Large intestine (tissue), 3 donors: ENCODE data around the gene DEGS1. TPM values are rescaled to one million over a fixed set of nuclear protein-coding genes. Genes with fewer than 3 reads are reported as not detected.

Source experiments
- DNase-seq, 2 donors: peaks; one replicate each; pipeline versions ENCODE4 v3.0.0 to v3.0.0-alpha.2; 2013
- H3K27ac ChIP-seq: one replicate; pipeline ENCODE4 v1.5.1; 2013; ENCODE audit warnings: low read length
- H3K27me3 ChIP-seq: 2 replicates; pipeline ENCODE4 v1.6.1; 2013; ENCODE audit warnings: low read length; ENCODE audit not compliant: control insufficient read depth, insufficient read depth
- H3K36me3 ChIP-seq: 2 replicates; pipeline ENCODE4 v1.6.1; 2013; ENCODE audit warnings: low read length; ENCODE audit not compliant: control insufficient read depth, insufficient read depth
- H3K4me1 ChIP-seq: one replicate; pipeline ENCODE4 v1.6.1; 2013; ENCODE audit warnings: low read length; ENCODE audit not compliant: control insufficient read depth, insufficient read depth
- H3K4me3 ChIP-seq: one replicate; pipeline ENCODE4 v1.5.1; 2013; ENCODE audit warnings: low read length
- H3K9me3 ChIP-seq: one replicate; pipeline ENCODE4 v1.6.1; 2013; ENCODE audit warnings: mild to moderate bottlenecking, low read depth, low read length, moderate library complexity; ENCODE audit not compliant: control insufficient read depth
- WGBS: methylation state at CpG from one replicate; pipeline ENCODE4 v1.1.5; 2013; ENCODE audit warnings: low lambda C conversion rate; ENCODE audit not compliant: insufficient coverage; 5-methylcytosine and 5-hydroxymethylcytosine counted together
- polyA plus RNA-seq: library from polyadenylated mRNA; unstranded; fragments of 120-200 nt; gene quantifications from one replicate; pipeline ENCODE4 v1.2.1, GENCODE V29; 2013

The DEGS1 gene
- polyA plus RNA-seq, 1 donor, result 37.6 TPM

- DNase-seq, result no peak
- no peak overlapping the region for H3K4me3 ChIP-seq
- WGBS, result 83% methylated on average over 1 of the region's 6 CpGs
- H3K36me3 ChIP-seq, result peaks cover 29% of the 10 kb centered on the region
- no peaks in the 10 kb centered on the region for H3K27me3 ChIP-seq
- no peaks in the 10 kb centered on the region for H3K9me3 ChIP-seq
- no peak overlapping the region for H3K27ac ChIP-seq
- no peaks in the 10 kb centered on the region for H3K4me1 ChIP-seq
These were observed 43.9 kb downstream of the DEGS1 start for GRCh38 chr1:224226849-224227502.

GRCh38 chr1:224234017-224234416, 51.0 kb downstream of the DEGS1 start:
- Histone ChIP-seq H3K4me1 (no peaks in the 10 kb centered on the region), H3K4me3 (no peak overlapping the region), H3K27ac (no peak overlapping the region), H3K36me3 (peaks cover 44% of the 10 kb centered on the region), H3K9me3 (no peaks in the 10 kb centered on the region), H3K27me3 (no peaks in the 10 kb centered on the region)
- DNase-seq, result no peak

DNA sequence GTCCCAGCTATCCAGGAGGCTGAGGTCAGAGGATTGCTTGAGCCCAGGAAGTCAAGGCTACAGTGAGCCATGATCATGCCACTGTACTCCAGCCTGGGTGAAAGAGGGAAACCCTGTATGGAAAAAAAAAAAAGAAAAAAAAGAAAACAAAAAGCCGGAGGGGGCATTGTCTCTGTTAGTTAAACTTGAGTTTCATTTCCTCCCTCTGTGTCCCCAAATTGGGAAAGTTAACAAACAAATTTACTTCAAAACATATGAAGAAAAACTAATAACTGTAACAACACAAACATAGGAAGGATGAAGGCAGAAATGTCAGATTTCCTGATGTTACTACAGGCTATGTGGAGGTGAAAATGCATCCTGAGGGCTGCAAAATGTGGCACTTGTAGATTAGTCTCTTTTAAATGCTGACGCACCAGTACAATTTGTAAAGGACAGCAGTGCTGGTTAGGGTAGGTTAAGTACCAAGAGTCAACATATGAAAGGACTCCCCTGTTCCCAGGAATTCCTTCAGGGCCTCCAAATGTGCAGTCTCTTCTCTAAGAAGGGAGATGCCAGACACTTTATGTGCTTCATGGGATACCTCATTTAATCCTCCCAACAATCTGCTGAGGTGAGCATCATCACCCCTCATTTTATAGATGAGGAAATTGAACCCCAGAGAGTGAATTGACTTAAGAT, 52.9 kb downstream of the DEGS1 start:
- 88% methylated on average over 1 of the region's 2 CpGs for WGBS
- Histone ChIP-seq H3K4me1 (no peaks in the 10 kb centered on the region), H3K36me3 (peaks cover 38% of the 10 kb centered on the region), H3K27me3 (no peaks in the 10 kb centered on the region), H3K4me3 (no peak overlapping the region), H3K27ac (no peak overlapping the region), H3K9me3 (no peaks in the 10 kb centered on the region)
- no peak for DNase-seq

GRCh38 chr1:224237119-224237881, 54.3 kb downstream of the DEGS1 start:
- Histone ChIP-seq H3K36me3 (peaks cover 37% of the 10 kb centered on the region), H3K9me3 (no peaks in the 10 kb centered on the region), H3K4me1 (no peaks in the 10 kb centered on the region), H3K4me3 (no peak overlapping the region), H3K27ac (no peak overlapping the region), H3K27me3 (no peaks in the 10 kb centered on the region)
- no peak for DNase-seq
- no CpG with 5 or more reads among the region's 11 CpGs for WGBS

DNA sequence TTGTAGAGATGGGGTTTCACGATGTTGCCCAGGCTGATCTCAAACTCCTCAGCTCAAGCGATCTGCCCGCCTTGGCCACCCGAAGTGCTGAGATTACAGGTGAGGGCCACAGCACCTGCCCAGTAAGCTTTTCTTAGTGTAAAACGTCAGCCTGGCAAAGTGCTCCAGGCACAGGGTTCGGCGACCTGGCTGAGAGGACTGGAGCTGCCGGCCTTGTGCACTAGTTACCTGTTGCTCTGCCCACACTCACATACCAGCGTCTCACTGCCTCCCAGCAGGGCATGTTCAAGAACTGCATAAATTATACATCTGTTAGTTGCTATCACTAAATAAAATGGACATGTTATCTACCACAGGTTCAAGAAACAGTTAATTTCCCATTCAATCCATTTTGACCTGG, 55.2 kb downstream of the DEGS1 start:
- H3K9me3 ChIP-seq, result no peaks in the 10 kb centered on the region
- H3K27me3 ChIP-seq, result no peaks in the 10 kb centered on the region
- no peak overlapping the region for H3K27ac ChIP-seq
- no CpG with 5 or more reads among the region's 9 CpGs for WGBS
- H3K4me3 ChIP-seq, result no peak overlapping the region
- H3K36me3 ChIP-seq, result peaks cover 36% of the 10 kb centered on the region
- DNase-seq, result no peak
- no peaks in the 10 kb centered on the region for H3K4me1 ChIP-seq

- no peak overlapping the region for H3K4me3 ChIP-seq
- H3K36me3 ChIP-seq, result peaks cover 34% of the 10 kb centered on the region
- H3K27ac ChIP-seq, result no peak overlapping the region
- DNase-seq, result no peak
- H3K4me1 ChIP-seq, result no peaks in the 10 kb centered on the region
- no peaks in the 10 kb centered on the region for H3K27me3 ChIP-seq
- no peaks in the 10 kb centered on the region for H3K9me3 ChIP-seq
- WGBS, result 100% methylated on average over 1 of the region's 3 CpGs
These were observed 55.7 kb downstream of the DEGS1 start for GRCh38 chr1:224238756-224239155.

Other genes with a start within 250 kb of the DEGS1 start
- gene FBXO28, start 69.1 kb upstream of the DEGS1 start, polyA plus RNA-seq, result 24.9 TPM
- 26.8 TPM for gene NVL, start 146.9 kb downstream of the DEGS1 start, polyA plus RNA-seq
- gene CNIH4, start 173.6 kb downstream of the DEGS1 start, polyA plus RNA-seq, result 50.0 TPM